ENCODE data around the gene CYFIP1.

CYFIP1 gene

DNA sequence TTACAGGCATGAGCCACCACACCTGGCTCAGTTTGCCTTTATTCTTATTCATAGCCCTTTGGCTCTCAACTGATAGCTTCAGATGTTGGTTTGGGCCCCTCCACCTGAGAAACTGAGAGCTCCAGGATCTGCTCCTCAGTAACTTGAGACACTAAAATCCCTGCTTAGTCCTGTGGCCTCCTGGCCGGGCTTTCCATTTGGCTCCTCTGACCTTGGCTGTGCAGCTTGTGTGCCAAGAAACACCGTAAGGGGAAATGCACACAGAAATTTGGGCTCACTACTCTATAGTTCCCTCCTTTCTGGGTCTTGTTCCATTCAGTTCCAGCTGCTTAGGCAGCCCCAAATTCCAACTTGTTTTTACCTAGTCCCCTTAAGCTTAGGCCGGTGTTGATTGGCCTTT lies 116.8 kb downstream of the CYFIP1 start:
- DNase-seq = no peak

- no peak for DNase-seq
These were observed 119.0 kb downstream of the CYFIP1 start for GRCh38 chr15:22861161-22861560.

DNA sequence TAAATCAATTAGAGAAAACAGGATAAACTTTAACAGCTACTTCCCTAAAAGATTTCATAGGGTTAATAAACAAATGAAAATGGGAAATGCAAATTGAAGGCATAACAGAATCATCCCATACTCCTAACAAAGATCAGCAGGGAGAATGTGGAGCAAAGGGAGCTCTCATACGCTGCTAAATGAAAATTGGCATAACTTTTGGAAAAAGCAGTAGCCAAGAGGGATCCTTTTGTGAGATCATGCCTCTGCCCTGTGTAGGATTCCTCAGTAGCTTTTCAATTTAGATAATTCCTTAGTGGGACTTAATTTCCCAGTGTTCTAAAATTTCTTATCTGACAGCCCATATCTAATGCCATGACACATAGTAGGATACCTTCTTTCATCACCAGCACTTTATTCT lies 123.5 kb downstream of the CYFIP1 start:
- no peak for DNase-seq

- DNase-seq = no peak
These were observed 124.4 kb downstream of the CYFIP1 start for GRCh38 chr15:22855791-22856190.

- DNase-seq = no peak
These were observed 128.7 kb downstream of the CYFIP1 start for GRCh38 chr15:22851513-22851912.

GRCh38 chr15:22850055-22850454 lies 130.1 kb downstream of the CYFIP1 start:
- DNase-seq = no peak

DNA sequence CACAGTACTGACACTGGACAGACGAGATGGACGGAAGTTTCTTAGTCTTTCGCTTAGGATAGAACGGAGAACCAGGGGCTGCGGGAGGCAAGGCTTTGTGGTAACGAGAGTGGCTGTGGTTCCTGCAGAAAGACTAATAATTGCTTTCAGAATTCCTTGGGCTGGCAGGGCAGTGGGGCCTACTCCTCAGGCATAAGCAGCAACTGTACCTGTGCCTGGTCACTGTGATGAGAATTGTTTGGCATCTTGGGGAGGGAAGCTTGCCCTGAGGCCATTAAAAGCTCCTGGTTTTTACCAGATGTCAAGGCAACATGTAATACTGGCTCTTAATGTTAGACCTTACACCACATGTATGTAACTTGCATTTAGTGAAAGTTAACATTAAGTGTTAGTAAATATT lies 134.1 kb downstream of the CYFIP1 start:
- no peak for DNase-seq

- DNase-seq = peak; percentile 4
These were observed 134.8 kb downstream of the CYFIP1 start for GRCh38 chr15:22845289-22845900.

DNA sequence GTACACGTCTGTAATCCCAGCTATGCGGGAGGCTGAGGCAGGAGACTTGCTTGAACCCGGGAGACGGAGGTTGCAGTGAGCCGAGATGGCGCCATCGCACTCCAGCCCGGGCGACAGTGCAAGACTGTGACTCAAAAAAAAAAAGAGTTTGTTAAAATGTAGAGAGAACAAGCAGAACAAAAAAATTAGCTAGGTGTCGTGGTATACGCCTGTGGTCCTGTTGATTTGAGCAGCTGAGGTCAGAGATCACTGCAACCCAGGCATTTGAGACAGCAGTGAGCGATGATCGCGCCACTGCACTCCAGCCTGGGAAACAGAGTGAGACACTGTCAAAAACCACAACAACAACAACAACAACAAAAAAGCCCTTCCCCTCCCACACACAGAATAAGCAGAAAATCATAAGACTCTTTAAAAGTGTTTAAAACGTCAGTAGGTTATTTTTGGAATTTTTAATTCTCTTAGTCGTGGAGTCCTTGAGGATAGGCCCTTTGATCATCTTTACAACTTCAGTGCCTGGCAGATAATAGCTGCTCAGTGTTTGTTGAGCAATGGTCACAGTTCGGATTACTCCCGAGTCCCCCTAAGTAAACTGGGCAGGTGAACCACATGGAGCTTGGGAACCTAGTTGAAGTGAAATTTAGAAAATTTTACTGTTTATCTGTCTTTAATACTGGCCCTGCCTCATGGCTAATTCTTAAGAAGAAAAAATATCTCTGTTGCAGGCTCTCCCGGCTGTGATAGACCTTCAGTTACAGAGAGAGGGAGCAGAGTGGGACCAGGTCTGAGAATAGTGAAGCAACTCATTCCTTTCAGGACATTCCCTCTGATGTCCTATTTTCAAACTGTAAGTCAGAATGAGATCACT lies 135.5 kb downstream of the CYFIP1 start:
- no peak for DNase-seq

GRCh38 chr15:22839046-22839695 lies 141.0 kb downstream of the CYFIP1 start:
- DNase-seq = no peak

DNA sequence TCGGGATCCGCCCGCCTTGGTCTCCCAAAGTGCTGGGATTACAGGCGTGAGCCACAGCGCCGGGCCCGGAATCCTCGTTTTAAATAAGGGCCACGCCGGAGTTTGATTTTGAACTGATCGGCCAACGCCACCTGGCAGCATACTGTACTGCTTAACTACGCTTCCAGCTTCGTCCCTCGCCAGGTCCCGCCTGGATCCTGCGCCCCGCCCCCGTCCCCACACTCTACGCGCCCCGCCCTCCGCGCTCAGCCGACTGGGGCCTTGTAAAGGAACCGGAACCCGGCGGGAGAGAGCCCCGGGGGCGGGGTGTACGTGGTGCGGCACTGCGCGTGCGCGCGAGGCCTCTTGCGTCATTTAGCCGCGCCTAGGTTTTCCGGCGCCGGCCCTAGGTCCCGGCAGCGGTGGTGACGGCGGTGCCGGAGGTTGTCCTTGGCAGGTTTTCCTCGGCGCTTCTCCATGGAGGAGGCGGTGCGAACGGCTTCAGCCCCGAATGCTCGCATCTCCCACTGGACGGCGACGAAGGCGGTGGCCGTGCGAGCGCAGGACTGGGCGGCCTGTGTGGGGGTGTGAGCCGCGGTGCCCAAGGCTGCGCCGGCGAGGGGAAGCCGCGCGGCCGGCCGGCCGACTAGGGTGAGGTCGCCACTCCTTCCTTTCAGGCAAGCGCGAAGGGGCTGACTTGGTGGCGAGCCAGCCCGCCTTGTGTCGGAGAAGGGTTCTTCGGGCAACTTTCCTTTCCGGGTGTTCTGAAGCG lies 141.7 kb downstream of the CYFIP1 start, which contains the start of gene NIPA2:
Gene NIPA2 (plus strand): TSS at position 375 of the 751 bp plus-strand sequence. CDS start 13,066 bp downstream, outside the sequence.
- peak; percentile 91 for DNase-seq

- peak; percentile 33 for DNase-seq
These were observed 148.7 kb downstream of the CYFIP1 start for GRCh38 chr15:22831473-22831872.

- DNase-seq = no peak
These were observed 153.0 kb downstream of the CYFIP1 start for GRCh38 chr15:22827125-22827524.

DNA sequence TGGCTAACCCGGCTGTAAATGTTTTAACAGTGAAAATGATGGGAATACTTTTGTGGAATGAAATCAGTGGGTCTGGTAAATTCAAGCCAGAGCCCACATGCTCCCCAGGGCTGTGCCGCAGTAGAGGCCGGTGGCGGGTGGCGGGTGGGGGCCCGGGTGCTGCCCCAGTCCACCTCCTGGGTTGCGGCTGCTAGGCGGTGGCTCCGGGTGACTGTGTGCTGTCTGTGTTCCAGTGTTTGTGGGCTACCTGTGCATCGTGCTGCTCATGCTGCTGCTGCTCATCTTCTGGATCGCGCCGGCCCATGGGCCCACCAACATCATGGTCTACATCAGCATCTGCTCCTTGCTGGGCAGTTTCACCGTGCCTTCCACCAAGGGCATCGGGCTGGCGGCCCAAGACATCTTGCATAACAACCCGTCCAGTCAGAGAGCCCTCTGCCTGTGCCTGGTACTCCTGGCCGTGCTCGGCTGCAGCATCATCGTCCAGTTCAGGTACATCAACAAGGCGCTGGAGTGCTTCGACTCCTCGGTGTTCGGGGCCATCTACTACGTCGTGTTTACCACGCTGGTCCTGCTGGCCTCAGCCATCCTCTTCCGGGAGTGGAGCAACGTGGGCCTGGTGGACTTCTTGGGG lies 156.6 kb downstream of the CYFIP1 start:
- no peak for DNase-seq

DNA sequence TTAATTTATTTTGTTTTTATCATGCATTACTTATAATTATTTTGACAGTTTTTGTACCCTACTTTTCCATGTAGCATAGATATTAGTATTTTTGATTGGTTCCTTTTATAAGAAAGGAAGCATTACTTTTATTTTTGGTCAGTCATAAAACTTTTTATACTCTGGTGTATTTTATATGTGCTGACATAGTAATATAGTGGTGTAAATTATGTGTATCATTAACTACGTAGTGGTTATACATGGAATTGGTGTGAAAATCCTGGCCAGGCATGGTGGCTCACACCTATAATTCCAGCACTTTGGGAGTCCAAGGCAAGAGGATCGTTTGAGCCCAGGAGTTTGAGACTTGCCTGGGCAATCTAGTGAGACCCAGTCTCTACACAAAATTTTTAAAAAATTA lies 160.5 kb downstream of the CYFIP1 start:
- DNase-seq = no peak
